ENCODE results near the gene ROR1.

DNA sequence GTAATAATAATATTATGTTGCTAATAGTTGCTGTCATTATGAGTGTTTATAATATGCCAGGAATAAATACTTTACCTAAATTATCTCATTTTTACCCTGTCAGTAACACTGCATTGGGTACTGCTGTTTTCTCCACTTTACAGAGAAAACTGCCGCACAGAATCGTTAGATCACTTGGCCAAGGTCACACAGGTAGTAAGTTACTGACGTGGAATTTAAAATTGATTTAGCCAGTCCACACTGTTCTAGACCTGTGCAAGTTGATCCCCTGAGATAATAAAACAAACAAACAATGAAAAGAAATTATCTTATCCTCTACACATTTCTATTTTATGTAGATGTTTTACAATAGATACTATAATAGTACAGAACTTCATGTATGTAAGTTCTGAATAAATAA is 174.1 kb downstream of the ROR1 start:
- TF ChIP-seq POLR2A (IDR thresholded peaks at IDR 0.05), result no peak
- TF ChIP-seq, protein P1, sequence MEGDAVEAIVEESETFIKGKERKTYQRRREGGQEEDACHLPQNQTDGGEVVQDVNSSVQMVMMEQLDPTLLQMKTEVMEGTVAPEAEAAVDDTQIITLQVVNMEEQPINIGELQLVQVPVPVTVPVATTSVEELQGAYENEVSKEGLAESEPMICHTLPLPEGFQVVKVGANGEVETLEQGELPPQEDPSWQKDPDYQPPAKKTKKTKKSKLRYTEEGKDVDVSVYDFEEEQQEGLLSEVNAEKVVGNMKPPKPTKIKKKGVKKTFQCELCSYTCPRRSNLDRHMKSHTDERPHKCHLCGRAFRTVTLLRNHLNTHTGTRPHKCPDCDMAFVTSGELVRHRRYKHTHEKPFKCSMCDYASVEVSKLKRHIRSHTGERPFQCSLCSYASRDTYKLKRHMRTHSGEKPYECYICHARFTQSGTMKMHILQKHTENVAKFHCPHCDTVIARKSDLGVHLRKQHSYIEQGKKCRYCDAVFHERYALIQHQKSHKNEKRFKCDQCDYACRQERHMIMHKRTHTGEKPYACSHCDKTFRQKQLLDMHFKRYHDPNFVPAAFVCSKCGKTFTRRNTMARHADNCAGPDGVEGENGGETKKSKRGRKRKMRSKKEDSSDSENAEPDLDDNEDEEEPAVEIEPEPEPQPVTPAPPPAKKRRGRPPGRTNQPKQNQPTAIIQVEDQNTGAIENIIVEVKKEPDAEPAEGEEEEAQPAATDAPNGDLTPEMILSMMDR (IDR thresholded peaks at IDR 0.05), result no peak

All from thyroid gland (tissue), 4 donors.